Trophoblast cell (in vitro differentiated cells and primary cell): ENCODE data around the gene KCNQ1.
A peak's percentile ranks its signal among the peaks of the same experiment; 100 is the strongest.

Experiments
- DNase-seq, 2 donors: peaks; one replicate each; pipeline ENCODE4 v3.0.0-alpha.2; 2016
- H2AFZ ChIP-seq: 2 replicates; pipeline ENCODE4 v1.6.1; 2013; ENCODE audit warnings: low read length, moderate library complexity, mild to moderate bottlenecking; ENCODE audit not compliant: insufficient read depth, poor library complexity
- H2AK5ac ChIP-seq: 2 replicates; pipeline ENCODE4 v1.6.1; 2013; ENCODE audit warnings: mild to moderate bottlenecking, low read length
- H2BK120ac ChIP-seq: 2 replicates; pipeline ENCODE4 v1.6.1; 2013; ENCODE audit warnings: low read length, mild to moderate bottlenecking, moderate library complexity; ENCODE audit not compliant: insufficient read depth, poor library complexity
- H2BK12ac ChIP-seq: 2 replicates; pipeline ENCODE4 v1.6.1; 2013; ENCODE audit warnings: mild to moderate bottlenecking, low read length, moderate library complexity
- H2BK5ac ChIP-seq: 2 replicates; pipeline ENCODE4 v1.6.1; 2013; ENCODE audit warnings: low read length, low read depth, moderate library complexity, mild to moderate bottlenecking; ENCODE audit not compliant: poor library complexity
- H3K14ac ChIP-seq: 2 replicates; pipeline ENCODE4 v1.6.1; 2013; ENCODE audit warnings: mild to moderate bottlenecking, low read length
- H3K18ac ChIP-seq: 2 replicates; pipeline ENCODE4 v1.6.1; 2013; ENCODE audit warnings: mild to moderate bottlenecking, low read length
- H3K23ac ChIP-seq: 2 replicates; pipeline ENCODE4 v1.6.1; 2013; ENCODE audit warnings: low read length
- H3K27ac ChIP-seq: 2 replicates; pipeline ENCODE4 v1.5.1; 2013; ENCODE audit warnings: low read depth, mild to moderate bottlenecking, inconsistent platforms, low read length, moderate library complexity
- H3K27me3 ChIP-seq: 2 replicates; pipeline ENCODE4 v1.6.1; 2013; ENCODE audit warnings: inconsistent platforms, mild to moderate bottlenecking, low read length, moderate library complexity; ENCODE audit not compliant: insufficient read depth
- H3K36me3 ChIP-seq, 2 experiments: 1 replicate in 1 of 2; 2 replicates in 1 of 2; pipeline ENCODE4 v1.6.1; 2013; ENCODE audit warnings: low read length in 2 of 2, mild to moderate bottlenecking in 2 of 2, moderate library complexity in 1 of 2; ENCODE audit not compliant: insufficient read depth in 2 of 2, control insufficient read depth in 1 of 2
- H3K4ac ChIP-seq: 2 replicates; pipeline ENCODE4 v1.6.1; 2013; ENCODE audit warnings: low read depth, mild to moderate bottlenecking, low read length, moderate library complexity
- H3K4me1 ChIP-seq, 2 experiments: 1 replicate in 1 of 2; 2 replicates in 1 of 2; pipeline ENCODE4 v1.6.1; 2013; ENCODE audit warnings: low read length in 2 of 2, mild to moderate bottlenecking in 2 of 2, moderate library complexity in 1 of 2; ENCODE audit not compliant: insufficient read depth in 2 of 2, control insufficient read depth in 1 of 2
- H3K4me2 ChIP-seq: 2 replicates; pipeline ENCODE4 v1.6.1; 2013; ENCODE audit warnings: inconsistent platforms, mild to moderate bottlenecking, low read length, moderate library complexity
- H3K4me3 ChIP-seq: 2 replicates; pipeline ENCODE4 v1.5.1; 2013; ENCODE audit warnings: mild to moderate bottlenecking, low read depth, low read length, inconsistent platforms
- H3K79me1 ChIP-seq: one replicate; pipeline ENCODE4 v1.6.1; 2013; ENCODE audit warnings: low read length
- H3K79me2 ChIP-seq: 2 replicates; pipeline ENCODE4 v1.6.1; 2013; ENCODE audit warnings: low read length, mild to moderate bottlenecking; ENCODE audit not compliant: control insufficient read depth, insufficient read depth, poor library complexity
- H3K9ac ChIP-seq: 2 replicates; pipeline ENCODE4 v1.6.1; 2013; ENCODE audit warnings: mild to moderate bottlenecking, low read length
- H3K9me3 ChIP-seq: 2 replicates; pipeline ENCODE4 v1.6.1; 2013; ENCODE audit warnings: low read depth, mild to moderate bottlenecking, control low read depth, inconsistent platforms, low read length; ENCODE audit not compliant: insufficient read depth
- H4K12ac ChIP-seq: 2 replicates; pipeline ENCODE4 v1.6.1; 2013; ENCODE audit warnings: low read depth, mild to moderate bottlenecking, low read length, moderate library complexity
- H4K8ac ChIP-seq: 2 replicates; pipeline ENCODE4 v1.6.1; 2013; ENCODE audit warnings: low read depth, mild to moderate bottlenecking, low read length, moderate library complexity
- H4K91ac ChIP-seq: one replicate; pipeline ENCODE4 v1.6.1; 2013; ENCODE audit warnings: low read depth, mild to moderate bottlenecking, low read length, moderate library complexity
- WGBS: extraction: QIAGEN DNeasy Blood & Tissue Kit; methylation state at CpG from one replicate; pipeline ENCODE4 v1.1.7; 2013; ENCODE audit warnings: missing lambda C conversion rate; ENCODE audit not compliant: insufficient read length, insufficient coverage; ENCODE audit errors: extremely low coverage; 5-methylcytosine and 5-hydroxymethylcytosine counted together

Gene KCNQ1

GRCh38 chr11:2791139-2791520, 346.3 kb downstream of the KCNQ1 start:
- Histone ChIP-seq H4K12ac (no peak overlapping the region), H3K79me1 (no peaks in the 10 kb centered on the region), H3K36me3 (no peaks in the 10 kb centered on the region), H3K27me3 (no peaks in the 10 kb centered on the region), H3K4me2 (no peak overlapping the region), H3K4me1 (peaks cover 8% of the 10 kb centered on the region in 2 experiments), H2BK5ac (no peak overlapping the region), H3K4ac (no peak overlapping the region), H4K91ac (no peak overlapping the region), H2AK5ac (no peak overlapping the region), H4K8ac (no peak overlapping the region), H3K79me2 (no peaks in the 10 kb centered on the region), H2BK12ac (no peak overlapping the region), H3K14ac (no peak overlapping the region), H3K27ac (no peak overlapping the region), H3K4me3 (no peak overlapping the region), H2BK120ac (no peak overlapping the region), H2AFZ (no peak overlapping the region), H3K9me3 (peaks cover 4% of the 10 kb centered on the region), H3K18ac (no peak overlapping the region), H3K9ac (no peak overlapping the region), H3K23ac (no peak overlapping the region)
- WGBS = no CpG with 5 or more reads among the region's 20 CpGs
- DNase-seq = peak in 1 of 2 donors; percentile 7

- Histone ChIP-seq H3K36me3 (no peaks in the 10 kb centered on the region), H2AFZ (no peak overlapping the region), H3K4ac (no peak overlapping the region), H4K91ac (no peak overlapping the region), H3K79me2 (no peaks in the 10 kb centered on the region), H2AK5ac (no peak overlapping the region), H2BK120ac (no peak overlapping the region), H3K18ac (no peak overlapping the region), H3K4me1 (peaks cover 8% of the 10 kb centered on the region in 2 experiments), H4K12ac (no peak overlapping the region), H3K4me3 (no peak overlapping the region), H2BK12ac (no peak overlapping the region), H2BK5ac (no peak overlapping the region), H3K9ac (no peak overlapping the region), H3K27ac (no peak overlapping the region), H4K8ac (no peak overlapping the region), H3K14ac (no peak overlapping the region), H3K4me2 (peak overlapping the region; percentile 20), H3K27me3 (no peaks in the 10 kb centered on the region), H3K23ac (no peak overlapping the region), H3K9me3 (peaks cover 7% of the 10 kb centered on the region), H3K79me1 (no peaks in the 10 kb centered on the region)
- WGBS = no CpG with 5 or more reads among the region's 71 CpGs
- no peak for DNase-seq
Observed at GRCh38 chr11:2791521-2792380, 346.9 kb downstream of the KCNQ1 start.

- H3K14ac ChIP-seq = no peak overlapping the region
- no peak overlapping the region for H2AFZ ChIP-seq
- no peak for DNase-seq
- H2BK12ac ChIP-seq = no peak overlapping the region
- H3K4ac ChIP-seq = no peak overlapping the region
- no peak overlapping the region for H3K4me2 ChIP-seq
- H3K79me2 ChIP-seq = no peaks in the 10 kb centered on the region
- no peak overlapping the region for H3K18ac ChIP-seq
- H2AK5ac ChIP-seq = no peak overlapping the region
- no peaks in the 10 kb centered on the region for H3K79me1 ChIP-seq
- H3K36me3 ChIP-seq = no peaks in the 10 kb centered on the region
- no peak overlapping the region for H3K4me3 ChIP-seq
- no peak overlapping the region for H4K8ac ChIP-seq
- H2BK120ac ChIP-seq = no peak overlapping the region
- peaks cover 10% of the 10 kb centered on the region for H3K9me3 ChIP-seq
- H3K4me1 ChIP-seq = peaks cover 8% of the 10 kb centered on the region in 2 experiments
- H3K27me3 ChIP-seq = no peaks in the 10 kb centered on the region
- no peak overlapping the region for H3K9ac ChIP-seq
- no peak overlapping the region for H3K27ac ChIP-seq
- H4K91ac ChIP-seq = no peak overlapping the region
- WGBS = no CpG with 5 or more reads among the region's 28 CpGs
- H4K12ac ChIP-seq = no peak overlapping the region
- H2BK5ac ChIP-seq = no peak overlapping the region
- H3K23ac ChIP-seq = no peak overlapping the region
Observed at GRCh38 chr11:2792381-2793250, 347.8 kb downstream of the KCNQ1 start.

GRCh38 chr11:2793701-2794045, 348.9 kb downstream of the KCNQ1 start:
- no peak overlapping the region for H3K27ac ChIP-seq
- H3K36me3 ChIP-seq = no peaks in the 10 kb centered on the region
- no peaks in the 10 kb centered on the region for H3K79me2 ChIP-seq
- H3K4me2 ChIP-seq = no peak overlapping the region
- no peak overlapping the region for H2BK12ac ChIP-seq
- no peak overlapping the region for H4K12ac ChIP-seq
- no peaks in the 10 kb centered on the region for H3K79me1 ChIP-seq
- no peak overlapping the region for H3K14ac ChIP-seq
- DNase-seq = no peak
- no peak overlapping the region for H2AK5ac ChIP-seq
- no peak overlapping the region for H4K91ac ChIP-seq
- H2BK5ac ChIP-seq = no peak overlapping the region
- no peak overlapping the region for H3K23ac ChIP-seq
- H3K9me3 ChIP-seq = peaks cover 14% of the 10 kb centered on the region
- peaks cover 4% of the 10 kb centered on the region in 2 experiments for H3K4me1 ChIP-seq
- no peak overlapping the region for H2BK120ac ChIP-seq
- WGBS = no CpG with 5 or more reads among the region's 4 CpGs
- no peak overlapping the region for H3K9ac ChIP-seq
- H3K27me3 ChIP-seq = no peaks in the 10 kb centered on the region
- no peak overlapping the region for H3K4me3 ChIP-seq
- no peak overlapping the region for H3K4ac ChIP-seq
- H3K18ac ChIP-seq = no peak overlapping the region
- H2AFZ ChIP-seq = no peak overlapping the region
- H4K8ac ChIP-seq = no peak overlapping the region
